ENCODE measurements around the gene LRP5. TPM values are rescaled to one million over a fixed set of nuclear protein-coding genes. Genes with fewer than 3 reads are reported as not detected.
A peak's percentile ranks its signal among the peaks of the same experiment; 100 is the strongest.
"Not testable (repeated sequence)": the region's sequence is repeated elsewhere in the genome, so short reads cannot be mapped to it uniquely, and the experiment has no call there.

LRP5 gene
- total and polyA plus RNA-seq, 8 donors = 11.8 to 152 (median 44.2) TPM

DNA sequence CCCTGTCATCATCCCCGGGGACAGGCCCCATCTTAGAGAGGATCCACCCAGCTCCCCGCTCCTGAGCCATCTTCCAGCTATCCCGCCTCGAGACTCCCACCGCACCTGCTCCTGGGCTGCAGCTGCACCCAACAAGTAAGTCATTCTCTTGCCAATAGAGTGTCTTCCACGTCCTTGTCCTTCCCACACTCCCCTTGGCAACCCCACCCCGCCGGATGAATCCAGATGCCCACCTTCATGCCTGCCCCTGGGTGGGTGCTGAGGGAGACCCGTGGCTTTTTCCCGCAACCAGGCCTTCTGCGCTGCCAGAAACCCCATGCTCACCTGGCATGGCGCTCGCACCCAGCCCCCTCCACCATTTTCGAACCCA is 29.5 kb upstream of the LRP5 start:
- WGBS, 5 donors = 93 to 96% (median 95%) methylated on average over 14 of the region's 14 CpGs
- no peak for DNase-seq
- Histone ChIP-seq H3K9me3 (no peaks in the 10 kb centered on the region), H3K4me3 (no peak overlapping the region), H3K36me3 (no peaks in the 10 kb centered on the region), H3K27me3 (no peaks in the 10 kb centered on the region), H3K27ac (no peak overlapping the region), H3K4me1 (peaks cover 0 to 7% (median 0%) of the 10 kb centered on the region in 4 donors)
- intact Hi-C loops (cut with DNase I; ENCODE audit: low total_unique reads) = no loop called here
- TF ChIP-seq POLR2AphosphoS5 (IDR thresholded peaks at IDR 0.05) (no peak), POLR2A (IDR thresholded peaks at IDR 0.05) (no peak)
- TF ChIP-seq, protein P1, sequence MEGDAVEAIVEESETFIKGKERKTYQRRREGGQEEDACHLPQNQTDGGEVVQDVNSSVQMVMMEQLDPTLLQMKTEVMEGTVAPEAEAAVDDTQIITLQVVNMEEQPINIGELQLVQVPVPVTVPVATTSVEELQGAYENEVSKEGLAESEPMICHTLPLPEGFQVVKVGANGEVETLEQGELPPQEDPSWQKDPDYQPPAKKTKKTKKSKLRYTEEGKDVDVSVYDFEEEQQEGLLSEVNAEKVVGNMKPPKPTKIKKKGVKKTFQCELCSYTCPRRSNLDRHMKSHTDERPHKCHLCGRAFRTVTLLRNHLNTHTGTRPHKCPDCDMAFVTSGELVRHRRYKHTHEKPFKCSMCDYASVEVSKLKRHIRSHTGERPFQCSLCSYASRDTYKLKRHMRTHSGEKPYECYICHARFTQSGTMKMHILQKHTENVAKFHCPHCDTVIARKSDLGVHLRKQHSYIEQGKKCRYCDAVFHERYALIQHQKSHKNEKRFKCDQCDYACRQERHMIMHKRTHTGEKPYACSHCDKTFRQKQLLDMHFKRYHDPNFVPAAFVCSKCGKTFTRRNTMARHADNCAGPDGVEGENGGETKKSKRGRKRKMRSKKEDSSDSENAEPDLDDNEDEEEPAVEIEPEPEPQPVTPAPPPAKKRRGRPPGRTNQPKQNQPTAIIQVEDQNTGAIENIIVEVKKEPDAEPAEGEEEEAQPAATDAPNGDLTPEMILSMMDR (IDR thresholded peaks at IDR 0.05) = no peak

GRCh38 chr11:68284588-68284987 is 27.8 kb upstream of the LRP5 start:
- 86 to 97% (median 93%) methylated on average over 3 of the region's 3 CpGs for WGBS, 5 donors
- H3K9me3 ChIP-seq; H3K27me3 ChIP-seq; H3K27ac ChIP-seq; DNase-seq; H3K4me1 ChIP-seq; intact Hi-C loops (cut with DNase I; ENCODE audit: low total_unique reads); H3K36me3 ChIP-seq; H3K4me3 ChIP-seq: not testable (repeated sequence)

GRCh38 chr11:68287419-68287818 is 25.0 kb upstream of the LRP5 start:
- Histone ChIP-seq H3K4me3 (peak overlapping the region in 1 of 4 donors; percentile 13), H3K36me3 (no peaks in the 10 kb centered on the region), H3K4me1 (peaks cover 0 to 7% (median 0%) of the 10 kb centered on the region in 4 donors), H3K9me3 (peaks cover 0 to 5% (median 0%) of the 10 kb centered on the region in 4 donors), H3K27me3 (no peaks in the 10 kb centered on the region), H3K27ac (peak overlapping the region in 2 of 5 donors; percentile 43 to 54)
- intact Hi-C loops (cut with DNase I; ENCODE audit: low total_unique reads) = no loop called here
- no peak for DNase-seq
- WGBS, 5 donors = 35 to 46% (median 36%) methylated on average over 8 of the region's 8 CpGs
- TF ChIP-seq POLR2A (IDR thresholded peaks at IDR 0.05) (no peak), POLR2AphosphoS5 (IDR thresholded peaks at IDR 0.05) (no peak), EP300 (IDR thresholded peaks at IDR 0.05) (no peak)
- TF ChIP-seq, protein P1 (IDR thresholded peaks at IDR 0.05) = no peak

DNA sequence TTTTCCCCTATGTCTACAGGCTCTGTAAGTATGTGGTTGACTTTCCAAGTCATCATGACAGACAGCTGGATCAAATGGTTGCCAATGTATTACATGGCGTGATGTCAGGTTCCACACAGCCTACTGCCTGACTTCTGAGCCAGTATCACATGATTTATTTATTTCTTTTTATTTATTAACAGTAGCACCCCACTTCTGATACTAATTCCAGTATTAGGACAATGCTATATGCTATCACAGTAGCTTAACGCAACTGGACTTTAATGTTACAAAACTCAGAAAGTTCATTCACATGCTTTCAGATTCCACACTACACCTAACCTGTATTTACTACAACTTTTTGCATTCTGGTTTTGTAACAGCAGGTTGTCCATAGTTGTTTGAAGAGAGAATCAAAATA is 22.9 kb upstream of the LRP5 start:
- DNase-seq = no peak
- peaks cover 0 to 7% (median 0%) of the 10 kb centered on the region in 4 donors for H3K4me1 ChIP-seq
- no peaks in the 10 kb centered on the region for H3K36me3 ChIP-seq
- peaks cover 0 to 5% (median 0%) of the 10 kb centered on the region in 4 donors for H3K9me3 ChIP-seq
- TF ChIP-seq, protein P1 (IDR thresholded peaks at IDR 0.05) = no peak
- no peak for TF ChIP-seq POLR2A (IDR thresholded peaks at IDR 0.05)
- TF ChIP-seq EP300 (IDR thresholded peaks at IDR 0.05) = no peak
- TF ChIP-seq POLR2AphosphoS5 (IDR thresholded peaks at IDR 0.05) = no peak
- H3K27ac ChIP-seq = no peak overlapping the region
- no peaks in the 10 kb centered on the region for H3K27me3 ChIP-seq
- H3K4me3 ChIP-seq = no peak overlapping the region
- intact Hi-C loops (cut with DNase I; ENCODE audit: low total_unique reads) = no loop called here
- WGBS, 5 donors = 96 to 98% (median 97%) methylated on average over 2 of the region's 2 CpGs

GRCh38 chr11:68293708-68294107 is 18.7 kb upstream of the LRP5 start:
- Histone ChIP-seq H3K4me3 (no peak overlapping the region), H3K9me3 (peaks cover 0 to 5% (median 0%) of the 10 kb centered on the region in 4 donors), H3K36me3 (no peaks in the 10 kb centered on the region), H3K27ac (no peak overlapping the region), H3K4me1 (peaks cover 18 to 28% (median 25%) of the 10 kb centered on the region in 4 donors), H3K27me3 (no peaks in the 10 kb centered on the region)
- DNase-seq = no peak
- intact Hi-C loops (cut with DNase I; ENCODE audit: low total_unique reads) = no loop called here
- 82 to 88% (median 84%) methylated on average over 2 of the region's 2 CpGs for WGBS, 5 donors
- TF ChIP-seq EP300 (IDR thresholded peaks at IDR 0.05) (no peak), POLR2A (IDR thresholded peaks at IDR 0.05) (no peak), POLR2AphosphoS5 (IDR thresholded peaks at IDR 0.05) (no peak)
- TF ChIP-seq, protein P1 (IDR thresholded peaks at IDR 0.05) = no peak
